Esophagus (tissue), 2 donors: Measurements from ENCODE around the gene MOCS2. TPM values are rescaled to one million over a fixed set of nuclear protein-coding genes. Genes with fewer than 3 reads are reported as not detected.
"Not testable (repeated sequence)": the region's sequence is repeated elsewhere in the genome, so short reads cannot be mapped to it uniquely, and the experiment has no call there.

Experiments used
- H3K27ac ChIP-seq, 2 donors: one replicate each; pipeline ENCODE4 v1.5.1; 2013; ENCODE audit warnings: low read depth in 2 of 2, mild to moderate bottlenecking in 2 of 2, inconsistent platforms in 1 of 2, low read length in 1 of 2, moderate library complexity in 1 of 2
- H3K27me3 ChIP-seq, 2 donors: one replicate each; pipeline ENCODE4 v1.6.1; 2013; ENCODE audit warnings: low read length in 2 of 2, control low read depth in 1 of 2, mild to moderate bottlenecking in 1 of 2; ENCODE audit not compliant: insufficient read depth in 2 of 2, control insufficient read depth in 1 of 2
- H3K36me3 ChIP-seq, 2 donors: one replicate each; pipeline ENCODE4 v1.6.1; 2013; ENCODE audit warnings: low read length in 1 of 2; ENCODE audit not compliant: control insufficient read depth in 2 of 2, insufficient read depth in 2 of 2
- H3K4me1 ChIP-seq, 2 donors: one replicate each; pipeline ENCODE4 v1.6.1; 2013; ENCODE audit warnings: low read length in 1 of 2; ENCODE audit not compliant: control insufficient read depth in 2 of 2, insufficient read depth in 2 of 2
- H3K4me3 ChIP-seq, 2 donors: one replicate each; pipeline ENCODE4 v1.5.1; 2013; ENCODE audit warnings: low read length in 2 of 2, mild to moderate bottlenecking in 2 of 2, low read depth in 1 of 2, moderate library complexity in 1 of 2
- H3K9me3 ChIP-seq, 2 donors: one replicate each; pipeline ENCODE4 v1.6.1; 2013; ENCODE audit warnings: mild to moderate bottlenecking in 2 of 2, low read depth in 1 of 2, low read length in 1 of 2, moderate library complexity in 1 of 2; ENCODE audit not compliant: control insufficient read depth in 2 of 2, insufficient read depth in 1 of 2
- WGBS, 2 donors: extraction: QIAGEN DNeasy Blood & Tissue Kit; methylation state at CpG; one replicate each; pipeline ENCODE4 v1.1.7; 2013; 5-methylcytosine and 5-hydroxymethylcytosine counted together
- polyA plus RNA-seq, 2 donors: library from polyadenylated mRNA; stranded (reverse); fragments of 200-250 nt; gene quantifications; one replicate each; pipeline ENCODE4 v1.2.3, GENCODE V29; 2013
- donor health status: healthy with polysubstance abuse.
- donor health status: Bipolar disorder and iron deficiency.

MOCS2 gene
- polyA plus RNA-seq, 2 donors, result 29.6 to 55.2 TPM

- Histone ChIP-seq H3K36me3 (no peaks in the 10 kb centered on the region), H3K27me3 (no peaks in the 10 kb centered on the region), H3K4me1 (no peaks in the 10 kb centered on the region), H3K4me3 (no peak overlapping the region), H3K27ac (no peak overlapping the region), H3K9me3 (no peaks in the 10 kb centered on the region)
- WGBS, 2 donors, result 58 to 60% methylated on average over 1 of the region's 1 CpG
Measured at GRCh38 chr5:53116597-53116996, 7.0 kb upstream of the MOCS2 start.

GRCh38 chr5:53114988-53115387, 5.4 kb upstream of the MOCS2 start:
- no peak overlapping the region for H3K4me3 ChIP-seq
- H3K27me3 ChIP-seq, result no peaks in the 10 kb centered on the region
- no peaks in the 10 kb centered on the region for H3K36me3 ChIP-seq
- no peaks in the 10 kb centered on the region for H3K9me3 ChIP-seq
- H3K27ac ChIP-seq, result no peak overlapping the region
- no peaks in the 10 kb centered on the region for H3K4me1 ChIP-seq

GRCh38 chr5:53113947-53114346, 4.4 kb upstream of the MOCS2 start:
- Histone ChIP-seq H3K27ac (no peak overlapping the region), H3K4me3 (no peak overlapping the region), H3K36me3 (no peaks in the 10 kb centered on the region), H3K27me3 (no peaks in the 10 kb centered on the region), H3K4me1 (no peaks in the 10 kb centered on the region), H3K9me3 (no peaks in the 10 kb centered on the region)
- WGBS, 2 donors, result 86 to 88% methylated on average over 9 of the region's 9 CpGs

GRCh38 chr5:53112909-53113308, 3.4 kb upstream of the MOCS2 start:
- H3K36me3 ChIP-seq, result no peaks in the 10 kb centered on the region
- H3K27me3 ChIP-seq, result no peaks in the 10 kb centered on the region
- H3K4me3 ChIP-seq, result no peak overlapping the region
- no peaks in the 10 kb centered on the region for H3K9me3 ChIP-seq
- H3K27ac ChIP-seq, result no peak overlapping the region
- H3K4me1 ChIP-seq, result no peaks in the 10 kb centered on the region
- whole genome bisulfite sequencing, 2 donors, result 76 to 82% methylated on average over 3 of the region's 3 CpGs

GRCh38 chr5:53112307-53112706, 2.8 kb upstream of the MOCS2 start:
- not testable (repeated sequence) for H3K36me3 ChIP-seq, H3K27me3 ChIP-seq
- 92 to 96% methylated on average over 6 of the region's 6 CpGs for WGBS, 2 donors

GRCh38 chr5:53111139-53111538, 1.6 kb upstream of the MOCS2 start:
- no peaks in the 10 kb centered on the region for H3K36me3 ChIP-seq
- H3K4me3 ChIP-seq, result no peak overlapping the region
- H3K27ac ChIP-seq, result no peak overlapping the region
- no peaks in the 10 kb centered on the region for H3K4me1 ChIP-seq
- H3K27me3 ChIP-seq, result no peaks in the 10 kb centered on the region
- 88 to 91% methylated on average over 1 of the region's 1 CpG for WGBS, 2 donors
- H3K9me3 ChIP-seq, result no peaks in the 10 kb centered on the region

More at GRCh38 chr5:53112307-53112706, 2.8 kb upstream of the MOCS2 start:
- H3K4me3 ChIP-seq, H3K27ac ChIP-seq, H3K4me1 ChIP-seq, H3K9me3 ChIP-seq: not testable (repeated sequence)

- WGBS, 2 donors, result 6 to 22% methylated on average over 6 of the region's 6 CpGs
- Histone ChIP-seq H3K27ac (peak overlapping the region in 1 of 2 donors; percentile 67), H3K4me1 (no peaks in the 10 kb centered on the region)
Measured at GRCh38 chr5:53110156-53110555, 599 bp upstream of the MOCS2 start.

GRCh38 chr5:53109056-53109442, 508 bp downstream of the MOCS2 start:
- Histone ChIP-seq H3K4me1 (no peaks in the 10 kb centered on the region), H3K36me3 (no peaks in the 10 kb centered on the region), H3K27me3 (no peaks in the 10 kb centered on the region), H3K4me3 (peak overlapping the region; percentile 71 to 77), H3K9me3 (no peaks in the 10 kb centered on the region), H3K27ac (peak overlapping the region; percentile 75 to 86)
- 2 to 3% methylated on average over 11 of the region's 11 CpGs for WGBS, 2 donors

More at GRCh38 chr5:53110156-53110555, 599 bp upstream of the MOCS2 start:
- no peaks in the 10 kb centered on the region for H3K9me3 ChIP-seq
- peak overlapping the region; percentile 71 to 77 for H3K4me3 ChIP-seq
- no peaks in the 10 kb centered on the region for H3K27me3 ChIP-seq
- H3K36me3 ChIP-seq, result no peaks in the 10 kb centered on the region

- no peak overlapping the region for H3K4me3 ChIP-seq
- no peaks in the 10 kb centered on the region for H3K27me3 ChIP-seq
- no peaks in the 10 kb centered on the region for H3K9me3 ChIP-seq
- no peaks in the 10 kb centered on the region for H3K36me3 ChIP-seq
- no peak overlapping the region for H3K27ac ChIP-seq
- 87 to 88% methylated on average over 5 of the region's 5 CpGs for WGBS, 2 donors
- H3K4me1 ChIP-seq, result no peaks in the 10 kb centered on the region
Measured at GRCh38 chr5:53105611-53106300, 3.8 kb downstream of the MOCS2 start.

- no peak overlapping the region for H3K27ac ChIP-seq
- H3K9me3 ChIP-seq, result no peaks in the 10 kb centered on the region
- no peaks in the 10 kb centered on the region for H3K27me3 ChIP-seq
- H3K4me1 ChIP-seq, result no peaks in the 10 kb centered on the region
- no peak overlapping the region for H3K4me3 ChIP-seq
- 57 to 64% methylated on average over 2 of the region's 2 CpGs for WGBS, 2 donors
- H3K36me3 ChIP-seq, result peaks cover 4 to 9% of the 10 kb centered on the region in 2 donors
Measured at GRCh38 chr5:53100606-53101005, 9.0 kb downstream of the MOCS2 start.
